HG03469 (cell line): ENCODE measurements around the gene OTUB1.
"Not testable (repeated sequence)": the region's sequence is repeated elsewhere in the genome, so short reads cannot be mapped to it uniquely, and the experiment has no call there.

Experiments used
- ATAC-seq: cut with Tn5 transposase; IDR thresholded peaks from one replicate; pipeline ENCODE4 v1.9.1; 2021; ENCODE audit warnings: mild to moderate bottlenecking, moderate library complexity, moderate number of reproducible peaks; ENCODE audit not compliant: unreplicated experiment

Gene OTUB1

GRCh38 chr11:64041846-64042245, 55.6 kb downstream of the OTUB1 start:
- ATAC-seq: no peak

GRCh38 chr11:64042301-64042700, 56.1 kb downstream of the OTUB1 start:
- ATAC-seq: no peak

GRCh38 chr11:64043545-64043944, 57.3 kb downstream of the OTUB1 start:
- no peak for ATAC-seq

- ATAC-seq: no peak
Measured at GRCh38 chr11:64044730-64045393, 58.6 kb downstream of the OTUB1 start.

DNA sequence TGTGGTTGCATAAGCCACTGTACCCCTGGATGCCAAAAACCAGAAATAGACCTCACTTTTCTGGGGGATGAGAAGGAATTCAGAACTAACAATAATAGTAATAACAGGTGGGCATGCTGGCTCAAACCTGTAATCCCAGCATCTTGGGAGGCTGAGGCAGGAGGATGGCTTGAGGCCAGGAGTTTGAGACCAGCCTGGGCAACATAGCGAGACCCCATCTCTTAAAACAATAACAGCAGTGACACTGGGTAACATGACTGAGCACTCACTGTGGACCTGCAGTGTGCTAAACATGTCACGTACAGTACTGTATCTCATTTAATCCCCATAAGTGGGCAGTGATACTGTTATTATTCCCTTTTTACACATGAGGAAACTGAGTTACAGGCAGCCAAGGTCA, 59.5 kb downstream of the OTUB1 start:
- ATAC-seq: no peak

- not testable (repeated sequence) for ATAC-seq
Measured at GRCh38 chr11:64047373-64047772, 61.1 kb downstream of the OTUB1 start.
